Measurements from ENCODE around the gene ADD2.
"Not testable (repeated sequence)": the region's sequence is repeated elsewhere in the genome, so short reads cannot be mapped to it uniquely, and the experiment has no call there.

ADD2 gene

GRCh38 chr2:70670626-70671025, 97.4 kb downstream of the ADD2 start:
- DNase-seq, result no peak

GRCh38 chr2:70670202-70670601, 97.8 kb downstream of the ADD2 start:
- DNase-seq, result no peak

GRCh38 chr2:70668911-70669310, 99.1 kb downstream of the ADD2 start:
- DNase-seq, result no peak

- DNase-seq, result no peak
Observed at GRCh38 chr2:70668432-70668831, 99.6 kb downstream of the ADD2 start.

- no peak for DNase-seq
Observed at GRCh38 chr2:70664525-70664924, 103.5 kb downstream of the ADD2 start.

GRCh38 chr2:70663411-70663810, 104.6 kb downstream of the ADD2 start:
- DNase-seq, result no peak

GRCh38 chr2:70659551-70659950, 108.4 kb downstream of the ADD2 start:
- no peak for DNase-seq

- no peak for DNase-seq
Observed at GRCh38 chr2:70658476-70658875, 109.5 kb downstream of the ADD2 start.

- DNase-seq, result no peak
Observed at GRCh38 chr2:70657246-70657645, 110.8 kb downstream of the ADD2 start.

GRCh38 chr2:70656421-70657010, 111.5 kb downstream of the ADD2 start:
- DNase-seq, result peak; percentile 25

GRCh38 chr2:70655786-70656185, 112.2 kb downstream of the ADD2 start:
- no peak for DNase-seq

GRCh38 chr2:70655211-70655610, 112.8 kb downstream of the ADD2 start:
- DNase-seq, result not testable (repeated sequence)

GRCh38 chr2:70651727-70652126, 116.3 kb downstream of the ADD2 start:
- DNase-seq, result no peak

GRCh38 chr2:70651014-70651413, 117.0 kb downstream of the ADD2 start:
- DNase-seq, result no peak

GRCh38 chr2:70648961-70649360, 119.0 kb downstream of the ADD2 start:
- no peak for DNase-seq

- DNase-seq, result peak; percentile 72
Observed at GRCh38 chr2:70647873-70648481, 120.0 kb downstream of the ADD2 start.

- DNase-seq, result no peak
Observed at GRCh38 chr2:70646420-70646818, 121.6 kb downstream of the ADD2 start.

- no peak for DNase-seq
Observed at GRCh38 chr2:70645733-70646419, 122.1 kb downstream of the ADD2 start.

GRCh38 chr2:70643715-70644114, 124.3 kb downstream of the ADD2 start:
- DNase-seq, result peak; percentile 35

- peak; percentile 15 for DNase-seq
Observed at GRCh38 chr2:70641263-70641784, 126.7 kb downstream of the ADD2 start.

- DNase-seq, result no peak
Observed at GRCh38 chr2:70639841-70640436, 128.1 kb downstream of the ADD2 start.

GRCh38 chr2:70638561-70638960, 129.4 kb downstream of the ADD2 start:
- no peak for DNase-seq

GRCh38 chr2:70633508-70633907, 134.5 kb downstream of the ADD2 start:
- DNase-seq, result no peak

- no peak for DNase-seq
Observed at GRCh38 chr2:70632966-70633365, 135.0 kb downstream of the ADD2 start.

Data from stimulated activated CD4-positive, alpha-beta T cell treated with anti-CD3 and anti-CD28 coated beads, Interleukin-1b, Interleukin-23, amount 100 ng/mL, for 48 hours (primary cell).